ENCODE results near the gene KDM1A. TPM values are rescaled to one million over a fixed set of nuclear protein-coding genes. Genes with fewer than 3 reads are reported as not detected.
A peak's percentile ranks its signal among the peaks of the same experiment; 100 is the strongest.

KDM1A gene
- polyA plus RNA-seq, 3 donors, result 22.1 to 30.2 (median 24.1) TPM

- H3K4me1 Mint-ChIP-seq, result peaks cover 25% of the 10 kb centered on the region
- no peaks in the 10 kb centered on the region for H3K36me3 ChIP-seq (replicated peaks in 1 of 2; ENCODE audit: control insufficient read depth in 1 of 2, insufficient read depth in 2 of 2, low read length in 2 of 2)
- WGBS (ENCODE audit: insufficient coverage), result no CpG with 5 or more reads among the region's 4 CpGs
- no peaks in the 10 kb centered on the region for H3K9me3 ChIP-seq (replicated peaks in 1 of 2; ENCODE audit: control insufficient read depth in 1 of 2, insufficient read depth in 1 of 2, low read length in 2 of 2)
- no peak overlapping the region for H3K4me3 ChIP-seq (replicated peaks in 1 of 3; ENCODE audit: low read depth in 2 of 3, low read length in 3 of 3)
- H3K36me3 Mint-ChIP-seq, result peaks cover 2 to 17% of the 10 kb centered on the region in 2 donors
- peaks cover 98% of the 10 kb centered on the region for H3K79me2 ChIP-seq (ENCODE audit: insufficient read depth, low read length)
- H3K4me2 ChIP-seq (replicated peaks; ENCODE audit: extremely low read depth, low read length, poor library complexity, severe bottlenecking), result no peak overlapping the region
- no peaks in the 10 kb centered on the region for H3K27me3 ChIP-seq (ENCODE audit: control insufficient read depth in 2 of 2, insufficient read depth in 2 of 2, low read length in 2 of 2)
- TF ChIP-seq CTCF (IDR thresholded peaks at IDR 0.05), result no peak
- no peak overlapping the region for H2AFZ ChIP-seq (ENCODE audit: insufficient read depth, low read depth, low read length, poor library complexity, severe bottlenecking)
- no peak overlapping the region for H3K27ac Mint-ChIP-seq
- H3K9me3 Mint-ChIP-seq, result no peaks in the 10 kb centered on the region
- H3K4me1 ChIP-seq (ENCODE audit: control insufficient read depth in 1 of 2, insufficient read depth in 2 of 2, low read length in 2 of 2), result peaks cover 2 to 5% of the 10 kb centered on the region in 2 donors
- no peak overlapping the region for H3K27ac ChIP-seq (ENCODE audit: low read depth in 1 of 2, low read length in 2 of 2)
- H3K4me3 Mint-ChIP-seq, result no peak overlapping the region
- intact Hi-C loops (cut with micrococcal nuclease), result no loop called here
- H3K9ac ChIP-seq (ENCODE audit: insufficient read depth, low read length, poor library complexity, severe bottlenecking), result no peak overlapping the region
- no peaks in the 10 kb centered on the region for H3K27me3 Mint-ChIP-seq (ENCODE audit: low read depth in 3 of 3)
- peak; percentile 26 to 67 (median 49) for DNase-seq
- peaks cover 61% of the 10 kb centered on the region for H4K20me1 ChIP-seq (ENCODE audit: insufficient read depth, low read length)
These were observed 10.1 kb downstream of the KDM1A start for GRCh38 chr1:23029337-23029736.

GRCh38 chr1:23035823-23036452 is 16.7 kb downstream of the KDM1A start:
- H2AFZ ChIP-seq (ENCODE audit: insufficient read depth, low read depth, low read length, poor library complexity, severe bottlenecking), result no peak overlapping the region
- no peaks in the 10 kb centered on the region for H3K4me1 ChIP-seq (ENCODE audit: control insufficient read depth in 1 of 2, insufficient read depth in 2 of 2, low read length in 2 of 2)
- H3K4me2 ChIP-seq (replicated peaks; ENCODE audit: extremely low read depth, low read length, poor library complexity, severe bottlenecking), result no peak overlapping the region
- no CpG with 5 or more reads among the region's 2 CpGs for WGBS (ENCODE audit: insufficient coverage)
- Mint-ChIP-seq H3K27me3 (ENCODE audit: low read depth in 3 of 3) (no peaks in the 10 kb centered on the region), H3K27ac (no peak overlapping the region), H3K4me3 (no peak overlapping the region), H3K4me1 (peaks cover 5% of the 10 kb centered on the region), H3K9me3 (no peaks in the 10 kb centered on the region), H3K36me3 (peaks cover 14 to 27% of the 10 kb centered on the region in 2 donors)
- no peak for TF ChIP-seq CTCF (IDR thresholded peaks at IDR 0.05)
- H3K27ac ChIP-seq (ENCODE audit: low read depth in 1 of 2, low read length in 2 of 2), result no peak overlapping the region
- H3K4me3 ChIP-seq (replicated peaks in 1 of 3; ENCODE audit: low read depth in 2 of 3, low read length in 3 of 3), result no peak overlapping the region
- no peaks in the 10 kb centered on the region for H3K9me3 ChIP-seq (replicated peaks in 1 of 2; ENCODE audit: control insufficient read depth in 1 of 2, insufficient read depth in 1 of 2, low read length in 2 of 2)
- H3K9ac ChIP-seq (ENCODE audit: insufficient read depth, low read length, poor library complexity, severe bottlenecking), result no peak overlapping the region
- intact Hi-C loops (cut with micrococcal nuclease), result no loop called here
- H3K79me2 ChIP-seq (ENCODE audit: insufficient read depth, low read length), result peaks cover 93% of the 10 kb centered on the region
- no peaks in the 10 kb centered on the region for H3K27me3 ChIP-seq (ENCODE audit: control insufficient read depth in 2 of 2, insufficient read depth in 2 of 2, low read length in 2 of 2)
- peaks cover 0 to 20% of the 10 kb centered on the region in 2 donors for H3K36me3 ChIP-seq (replicated peaks in 1 of 2; ENCODE audit: control insufficient read depth in 1 of 2, insufficient read depth in 2 of 2, low read length in 2 of 2)
- DNase-seq, result no peak
- H4K20me1 ChIP-seq (ENCODE audit: insufficient read depth, low read length), result peaks cover 54% of the 10 kb centered on the region

All from CD14-positive monocyte (primary cell).